IPS DF 4.7 (cell line): Measurements from ENCODE around the gene ATP5MK.
"Not testable (repeated sequence)": the region's sequence is repeated elsewhere in the genome, so short reads cannot be mapped to it uniquely, and the experiment has no call there.

Experiments used
- DNase-seq: peaks from one replicate; pipeline ENCODE4 v3.0.0-alpha.2; 2013; ENCODE audit warnings: low spot score; ENCODE audit errors: extremely low read depth

Gene ATP5MK

GRCh38 chr10:103397191-103397825, 1.0 kb upstream of the ATP5MK start:
- no peak for DNase-seq

- no peak for DNase-seq
Measured at GRCh38 chr10:103396789-103397087, 463 bp upstream of the ATP5MK start.

GRCh38 chr10:103395754-103396066, 565 bp downstream of the ATP5MK start:
- DNase-seq, result no peak

DNA sequence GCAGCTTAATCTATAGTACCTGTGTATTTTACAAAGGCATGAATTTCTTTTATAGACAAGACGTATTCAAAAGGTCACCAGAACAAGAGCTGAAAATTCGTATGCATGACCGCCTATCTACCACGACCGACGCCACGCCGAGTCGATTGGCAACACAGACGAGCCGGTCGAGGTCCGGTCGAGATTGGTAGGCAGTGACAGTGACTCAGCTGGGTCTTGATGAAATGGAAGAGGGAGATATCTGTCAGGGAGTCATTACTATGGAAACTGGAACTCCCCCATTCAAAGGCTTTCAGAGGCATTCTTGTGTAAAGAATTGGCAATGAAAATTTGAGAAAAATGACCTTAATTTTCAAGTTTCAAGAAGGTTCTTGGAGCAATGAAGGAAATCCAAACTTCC, 2.1 kb downstream of the ATP5MK start:
- no peak for DNase-seq

- no peak for DNase-seq
Measured at GRCh38 chr10:103382769-103383168, 13.5 kb downstream of the ATP5MK start.

DNA sequence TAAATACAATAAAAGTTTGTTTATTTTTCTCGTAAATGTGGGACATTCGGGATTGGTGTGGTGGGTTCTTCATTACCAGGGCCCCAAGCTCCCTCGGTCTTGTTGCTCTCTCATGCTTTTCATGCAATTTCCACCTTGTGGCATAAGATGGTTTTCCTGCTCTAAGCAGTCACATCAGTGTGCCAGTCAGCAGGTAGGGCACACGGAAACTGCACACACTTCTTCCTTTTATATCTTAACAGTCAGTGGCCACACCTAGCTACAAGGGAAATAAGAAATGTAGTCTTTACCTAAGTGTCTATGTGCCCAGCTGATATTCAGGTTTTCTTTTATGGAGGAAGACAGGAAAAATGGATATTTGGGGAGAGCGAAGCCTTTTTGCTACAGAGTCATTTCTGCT, 22.0 kb downstream of the ATP5MK start:
- no peak for DNase-seq

DNA sequence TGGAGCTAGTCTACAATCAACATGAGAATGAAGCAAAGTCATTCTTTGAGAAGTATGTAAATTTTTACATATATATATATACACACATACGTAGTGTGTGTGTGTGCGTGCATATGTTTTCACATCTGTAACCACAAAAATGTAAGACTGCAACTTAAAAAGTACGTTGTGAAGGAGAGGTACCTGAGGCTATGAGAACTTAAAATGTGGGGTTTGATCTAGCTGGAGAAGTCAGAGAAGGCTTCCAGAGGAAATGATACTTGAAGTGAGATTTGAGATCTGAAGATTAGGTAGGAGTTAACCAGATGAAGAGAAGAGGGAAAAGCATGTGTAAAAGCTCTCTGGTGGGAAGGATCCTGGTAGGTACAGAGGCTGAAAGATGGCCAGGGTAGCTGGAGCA, 22.7 kb downstream of the ATP5MK start:
- DNase-seq, result no peak

DNA sequence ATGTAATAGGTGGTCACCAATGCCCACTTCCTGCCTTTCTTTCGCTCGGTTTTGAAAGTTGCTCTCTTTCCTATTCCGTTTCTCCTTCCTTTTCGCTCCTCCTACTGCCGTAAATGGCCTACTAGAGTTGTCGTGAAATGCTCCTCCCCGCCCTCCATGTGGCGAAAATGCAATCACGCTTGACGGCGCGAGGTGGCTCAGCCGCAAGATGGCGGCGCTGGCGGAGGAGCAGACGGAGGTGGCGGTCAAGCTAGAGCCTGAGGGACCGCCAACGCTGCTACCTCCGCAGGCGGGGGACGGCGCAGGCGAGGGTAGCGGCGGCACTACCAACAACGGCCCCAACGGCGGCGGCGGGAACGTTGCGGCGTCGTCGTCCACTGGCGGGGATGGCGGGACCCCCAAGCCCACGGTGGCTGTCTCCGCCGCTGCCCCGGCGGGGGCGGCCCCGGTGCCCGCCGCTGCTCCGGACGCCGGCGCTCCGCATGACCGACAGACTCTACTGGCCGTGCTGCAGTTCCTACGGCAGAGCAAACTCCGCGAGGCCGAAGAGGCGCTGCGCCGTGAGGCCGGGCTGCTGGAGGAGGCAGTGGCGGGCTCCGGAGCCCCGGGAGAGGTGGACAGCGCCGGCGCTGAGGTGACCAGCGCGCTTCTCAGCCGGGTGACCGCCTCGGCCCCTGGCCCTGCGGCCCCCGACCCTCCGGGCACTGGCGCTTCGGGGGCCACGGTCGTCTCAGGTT, 28.3 kb downstream of the ATP5MK start, which contains the start of gene TAF5:
TSS of gene TAF5 (plus strand) at position 195 of the 737 bp plus-strand sequence. CDS start at position 209, 14 bp downstream.
- DNase-seq, result no peak

DNA sequence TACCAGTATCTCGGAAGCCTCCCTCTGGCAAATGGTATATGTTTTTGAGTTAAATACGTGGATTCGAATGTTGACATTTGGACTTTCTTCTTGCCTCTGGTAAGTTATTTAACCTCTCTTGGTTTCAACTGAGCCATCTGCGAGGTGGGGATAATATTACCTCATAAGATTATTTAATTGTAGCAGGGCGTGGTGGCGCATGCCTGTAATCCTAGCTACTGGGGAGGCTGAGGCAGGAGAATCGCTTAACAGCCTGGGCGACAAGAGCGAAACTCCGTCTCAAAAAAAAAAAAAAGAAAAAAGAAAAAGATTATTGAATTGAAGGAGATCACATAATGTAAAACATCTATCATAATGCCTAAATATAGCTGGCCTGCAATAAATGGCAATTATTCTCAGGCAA, 28.9 kb downstream of the ATP5MK start:
- no peak for DNase-seq

- not testable (repeated sequence) for DNase-seq
Measured at GRCh38 chr10:103360791-103361190, 35.5 kb downstream of the ATP5MK start.

DNA sequence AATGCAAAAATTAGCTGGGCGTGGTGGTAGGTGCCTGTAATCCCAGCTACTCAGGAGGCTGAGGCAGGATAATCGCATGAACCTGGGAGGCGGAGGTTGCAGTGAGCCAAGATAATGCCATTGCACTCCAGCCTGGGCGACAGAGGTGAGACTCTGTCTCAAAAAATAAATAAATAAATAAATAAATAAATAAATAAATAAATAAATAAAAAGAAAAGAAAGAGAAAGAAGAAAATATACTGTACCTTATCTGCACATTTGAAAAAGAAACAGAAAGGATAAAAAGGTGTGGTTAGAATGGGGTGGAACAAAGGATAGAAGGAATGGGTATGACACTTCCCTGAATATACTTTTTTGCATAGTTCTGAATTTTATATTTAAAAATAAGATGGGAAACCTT, 36.8 kb downstream of the ATP5MK start:
- DNase-seq, result not testable (repeated sequence)

DNA sequence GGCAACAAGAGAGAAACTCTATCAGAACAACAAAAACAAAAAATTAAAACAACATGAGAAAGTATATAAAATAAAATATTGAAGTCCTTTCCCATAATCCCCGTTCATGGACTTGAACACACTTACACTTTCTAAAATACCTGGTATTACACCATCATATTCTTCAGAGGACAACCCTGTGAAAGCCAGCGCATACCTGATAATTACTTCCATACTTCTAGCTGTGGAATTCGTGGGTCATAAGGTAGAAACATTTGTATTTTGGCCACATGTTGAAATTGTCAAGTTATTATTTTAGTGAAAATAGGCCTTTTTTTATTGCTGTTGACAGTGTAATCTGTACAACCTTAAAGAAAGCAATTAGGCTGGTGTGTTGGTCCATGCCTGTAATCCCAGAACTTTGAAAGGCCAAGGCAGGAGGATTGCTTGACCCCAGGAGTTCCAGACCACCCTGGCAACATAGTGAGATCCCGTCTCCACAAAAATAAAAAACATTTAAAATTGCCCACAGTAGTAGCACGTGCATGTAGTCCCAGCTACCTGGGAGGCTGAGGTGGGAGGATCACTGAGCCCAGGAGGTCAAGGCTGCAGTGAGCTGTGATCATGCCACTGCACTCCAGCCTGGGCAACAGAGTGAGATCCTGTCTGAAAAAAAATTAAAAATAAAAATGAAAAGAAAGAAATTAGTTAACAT, 40.2 kb downstream of the ATP5MK start:
- no peak for DNase-seq

GRCh38 chr10:103354567-103354966, 41.7 kb downstream of the ATP5MK start:
- DNase-seq, result not testable (repeated sequence)

DNA sequence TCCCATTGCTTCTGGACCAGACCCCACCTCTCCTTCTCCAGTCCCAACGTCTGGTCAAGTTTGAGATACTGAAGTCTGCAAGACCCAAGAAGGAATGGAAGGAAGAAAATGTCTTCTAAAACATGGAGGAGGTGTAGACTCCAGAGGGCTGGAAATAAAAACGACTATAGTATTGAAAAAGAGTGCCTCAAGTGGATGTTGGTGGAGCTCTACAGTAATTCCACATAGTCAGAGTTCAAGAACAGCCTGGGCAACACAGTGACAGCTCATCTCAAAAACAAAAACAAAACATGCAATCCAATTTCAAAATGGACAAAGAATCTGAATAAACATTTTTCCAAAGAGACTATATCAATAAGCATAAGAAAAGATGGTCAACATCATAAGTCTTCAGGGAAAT, 43.0 kb downstream of the ATP5MK start:
- DNase-seq, result no peak

- DNase-seq, result no peak
Measured at GRCh38 chr10:103350517-103351260, 45.6 kb downstream of the ATP5MK start, which contains the start of gene PCGF6. Gene PCGF6 (minus strand): TSS chr10:103351140. CDS start chr10:103351066, 74 bp downstream.

- DNase-seq, result no peak
Measured at GRCh38 chr10:103350175-103350516, 46.1 kb downstream of the ATP5MK start.
